ENCODE results near the gene IRS1.

- TF ChIP-seq, protein P1, sequence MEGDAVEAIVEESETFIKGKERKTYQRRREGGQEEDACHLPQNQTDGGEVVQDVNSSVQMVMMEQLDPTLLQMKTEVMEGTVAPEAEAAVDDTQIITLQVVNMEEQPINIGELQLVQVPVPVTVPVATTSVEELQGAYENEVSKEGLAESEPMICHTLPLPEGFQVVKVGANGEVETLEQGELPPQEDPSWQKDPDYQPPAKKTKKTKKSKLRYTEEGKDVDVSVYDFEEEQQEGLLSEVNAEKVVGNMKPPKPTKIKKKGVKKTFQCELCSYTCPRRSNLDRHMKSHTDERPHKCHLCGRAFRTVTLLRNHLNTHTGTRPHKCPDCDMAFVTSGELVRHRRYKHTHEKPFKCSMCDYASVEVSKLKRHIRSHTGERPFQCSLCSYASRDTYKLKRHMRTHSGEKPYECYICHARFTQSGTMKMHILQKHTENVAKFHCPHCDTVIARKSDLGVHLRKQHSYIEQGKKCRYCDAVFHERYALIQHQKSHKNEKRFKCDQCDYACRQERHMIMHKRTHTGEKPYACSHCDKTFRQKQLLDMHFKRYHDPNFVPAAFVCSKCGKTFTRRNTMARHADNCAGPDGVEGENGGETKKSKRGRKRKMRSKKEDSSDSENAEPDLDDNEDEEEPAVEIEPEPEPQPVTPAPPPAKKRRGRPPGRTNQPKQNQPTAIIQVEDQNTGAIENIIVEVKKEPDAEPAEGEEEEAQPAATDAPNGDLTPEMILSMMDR (conservative IDR thresholded peaks at IDR 0.05; ENCODE audit: low read depth, low read length): no peak
- TF ChIP-seq SMC3 (IDR thresholded peaks at IDR 0.05; ENCODE audit: low read depth, low read length) (no peak), RAD21 (IDR thresholded peaks at IDR 0.05; ENCODE audit: low read length) (no peak)
These were observed 61.3 kb downstream of the IRS1 start for GRCh38 chr2:226738191-226738820.

All from IMR-90 (cell line).